Colonic mucosa (tissue), 4 donors: ENCODE results near the gene ZNF280A. TPM values are rescaled to one million over a fixed set of nuclear protein-coding genes. Genes with fewer than 3 reads are reported as not detected.
"Not testable (repeated sequence)": the region's sequence is repeated elsewhere in the genome, so short reads cannot be mapped to it uniquely, and the experiment has no call there.

Source experiments
- DNase-seq: peaks from one replicate; pipeline ENCODE4 v3.0.0-alpha.2; 2020
- H3K27ac ChIP-seq: fragments of 200-600 bp; one replicate; pipeline ENCODE4 v1.8.0; 2021
- H3K27me3 ChIP-seq: fragments of 200-600 bp; one replicate; pipeline ENCODE4 v1.8.0; 2021
- H3K36me3 ChIP-seq: fragments of 200-600 bp; one replicate; pipeline ENCODE4 v1.8.0; 2021
- H3K4me1 ChIP-seq: fragments of 200-600 bp; one replicate; pipeline ENCODE4 v1.8.0; 2021; ENCODE audit warnings: mild to moderate bottlenecking
- H3K4me3 ChIP-seq: fragments of 200-600 bp; one replicate; pipeline ENCODE4 v1.8.0; 2021
- H3K9ac ChIP-seq, 2 donors: one replicate each; pipeline ENCODE4 v1.7.0; 2013; ENCODE audit warnings: control low read depth in 2 of 2, low read depth in 2 of 2, low read length in 2 of 2
- H3K9me3 ChIP-seq: fragments of 200-600 bp; one replicate; pipeline ENCODE4 v1.8.0; 2021
- intact Hi-C: fragments of 100-400 bp; cut with DNase I; formaldehyde crosslinking; loops from one replicate; pipeline ENCODE4 v1.14.1; 2022
- total RNA-seq, 2 donors: library from RNA; stranded (reverse); fragmentation: NEBNext Ultra II Directional in 1 of 2; extraction: Animal tissue kit (Norgen Biotek cat#: 25700) in 1 of 2; gene quantifications; one replicate each; pipeline ENCODE4 v1.2.1, GENCODE V29; 2021
- TF ChIP-seq, protein P1 (sequence below): fragments of 200-600 bp; IDR thresholded peaks from one replicate; pipeline ENCODE4 v1.8.0; 2022; ENCODE audit warnings: antibody characterized with exemption, mild to moderate bottlenecking
- donor health status: healthy.
- donor health status: DM: no; HTN: no; CAD: no.
- donor health status: DM: no; HTN: no; CAD: no.

Gene ZNF280A
- total RNA-seq, 2 donors from 2014 or later, result not detected

- Histone ChIP-seq H3K9me3 (no peaks in the 10 kb centered on the region), H3K27ac (no peak overlapping the region), H3K4me1 (no peaks in the 10 kb centered on the region), H3K4me3 (no peak overlapping the region), H3K9ac (no peak overlapping the region), H3K27me3 (no peaks in the 10 kb centered on the region), H3K36me3 (no peaks in the 10 kb centered on the region)
- TF ChIP-seq, protein P1, sequence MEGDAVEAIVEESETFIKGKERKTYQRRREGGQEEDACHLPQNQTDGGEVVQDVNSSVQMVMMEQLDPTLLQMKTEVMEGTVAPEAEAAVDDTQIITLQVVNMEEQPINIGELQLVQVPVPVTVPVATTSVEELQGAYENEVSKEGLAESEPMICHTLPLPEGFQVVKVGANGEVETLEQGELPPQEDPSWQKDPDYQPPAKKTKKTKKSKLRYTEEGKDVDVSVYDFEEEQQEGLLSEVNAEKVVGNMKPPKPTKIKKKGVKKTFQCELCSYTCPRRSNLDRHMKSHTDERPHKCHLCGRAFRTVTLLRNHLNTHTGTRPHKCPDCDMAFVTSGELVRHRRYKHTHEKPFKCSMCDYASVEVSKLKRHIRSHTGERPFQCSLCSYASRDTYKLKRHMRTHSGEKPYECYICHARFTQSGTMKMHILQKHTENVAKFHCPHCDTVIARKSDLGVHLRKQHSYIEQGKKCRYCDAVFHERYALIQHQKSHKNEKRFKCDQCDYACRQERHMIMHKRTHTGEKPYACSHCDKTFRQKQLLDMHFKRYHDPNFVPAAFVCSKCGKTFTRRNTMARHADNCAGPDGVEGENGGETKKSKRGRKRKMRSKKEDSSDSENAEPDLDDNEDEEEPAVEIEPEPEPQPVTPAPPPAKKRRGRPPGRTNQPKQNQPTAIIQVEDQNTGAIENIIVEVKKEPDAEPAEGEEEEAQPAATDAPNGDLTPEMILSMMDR, result no peak
- DNase-seq, result no peak
- intact Hi-C loops, result loop anchor here (10.0 kb wide), 2 partner anchors 275 to 485 kb away; no protein-coding TSS in a partner anchor
These were observed 50.5 kb downstream of the ZNF280A start for GRCh38 chr22:22469527-22469926.

DNA sequence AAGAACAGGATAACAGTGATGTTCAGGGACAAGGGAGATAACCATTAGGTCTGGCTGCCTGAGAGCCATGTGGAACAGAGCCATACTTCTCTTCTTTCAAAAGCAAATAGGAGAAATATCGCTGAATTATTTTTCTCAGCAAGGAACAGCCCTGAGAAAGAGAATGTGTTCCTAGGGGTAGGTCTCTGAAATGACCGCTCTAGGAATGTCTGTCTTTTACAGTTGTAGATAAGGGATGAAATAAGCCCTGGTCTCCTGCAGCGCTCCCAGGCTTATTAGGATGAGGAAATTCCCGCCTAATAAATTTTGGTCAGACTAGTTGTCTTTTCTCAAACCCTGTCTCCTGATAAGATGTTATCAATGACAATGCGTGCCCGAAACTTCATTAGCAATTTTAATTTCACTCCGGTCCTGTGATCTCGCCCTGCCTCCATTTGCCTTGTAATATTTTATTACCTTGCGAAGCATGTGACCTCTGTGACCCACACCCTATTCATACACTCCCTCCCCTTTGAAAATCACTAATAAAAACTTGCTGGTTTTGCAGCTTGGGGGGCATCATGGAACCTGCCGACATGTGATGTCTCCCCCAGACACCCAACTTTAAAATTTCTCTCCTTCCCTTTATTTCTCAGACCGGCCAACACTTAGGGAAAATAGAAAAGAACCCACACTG is 51.1 kb downstream of the ZNF280A start:
- not testable (repeated sequence) for H3K4me3 ChIP-seq, H3K9me3 ChIP-seq, DNase-seq, H3K36me3 ChIP-seq, H3K27me3 ChIP-seq, H3K9ac ChIP-seq, H3K27ac ChIP-seq, H3K4me1 ChIP-seq
- intact Hi-C loops, result loop anchor here (10.0 kb wide), 2 partner anchors 276 to 486 kb away; no protein-coding TSS in a partner anchor

DNA sequence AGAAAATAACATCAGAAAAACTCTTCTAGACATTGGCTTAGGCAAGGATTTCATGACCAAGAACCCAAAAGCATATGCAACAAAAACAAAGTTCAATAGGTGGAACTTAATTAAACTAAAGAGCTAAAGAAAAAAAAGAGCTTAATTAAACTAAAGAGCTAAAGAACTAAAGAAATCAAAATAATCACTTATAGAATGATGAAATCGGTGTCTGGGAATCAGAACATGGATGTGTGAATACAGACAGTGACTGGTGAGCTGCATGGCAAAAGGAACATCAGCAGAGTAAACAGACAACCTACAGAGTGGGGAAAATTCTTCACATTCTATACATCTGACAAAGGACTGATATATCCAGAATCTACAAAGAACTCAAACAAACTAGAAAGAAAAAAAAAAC is 53.0 kb downstream of the ZNF280A start:
- TF ChIP-seq, protein P1, result no peak
- DNase-seq, result no peak
- H3K27me3 ChIP-seq, result no peaks in the 10 kb centered on the region
- intact Hi-C loops, result loop anchor here (10.0 kb wide), 2 partner anchors 278 to 488 kb away; no protein-coding TSS in a partner anchor
- no peaks in the 10 kb centered on the region for H3K9me3 ChIP-seq
- no peak overlapping the region for H3K4me3 ChIP-seq
- no peaks in the 10 kb centered on the region for H3K36me3 ChIP-seq
- no peak overlapping the region for H3K9ac ChIP-seq
- H3K27ac ChIP-seq, result no peak overlapping the region
- no peaks in the 10 kb centered on the region for H3K4me1 ChIP-seq

DNA sequence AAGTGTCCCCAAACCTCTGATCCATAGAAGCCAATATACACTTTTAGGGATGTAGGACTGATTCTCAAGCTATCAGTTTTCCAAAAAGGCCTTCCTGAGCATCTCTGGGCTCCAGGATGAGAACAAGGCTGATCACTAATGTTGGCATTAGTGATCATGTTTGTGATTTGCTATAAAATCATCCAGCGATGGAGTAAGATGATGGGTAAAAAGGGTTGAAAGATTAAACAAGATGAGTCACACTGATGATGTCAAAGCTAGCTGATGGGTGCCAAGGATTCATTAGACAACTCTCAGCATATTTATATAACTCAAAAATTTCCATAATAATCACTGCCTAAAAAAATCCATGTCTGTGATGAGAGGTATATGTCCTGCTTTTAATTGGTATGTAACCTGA is 54.3 kb downstream of the ZNF280A start:
- Histone ChIP-seq H3K4me1 (no peaks in the 10 kb centered on the region), H3K9me3 (no peaks in the 10 kb centered on the region), H3K27me3 (no peaks in the 10 kb centered on the region), H3K36me3 (no peaks in the 10 kb centered on the region), H3K4me3 (no peak overlapping the region), H3K27ac (no peak overlapping the region), H3K9ac (no peak overlapping the region)
- intact Hi-C loops, result loop anchor here (10.0 kb wide), 2 partner anchors 279 to 489 kb away; no protein-coding TSS in a partner anchor
- no peak for DNase-seq
- TF ChIP-seq, protein P1, result no peak

DNA sequence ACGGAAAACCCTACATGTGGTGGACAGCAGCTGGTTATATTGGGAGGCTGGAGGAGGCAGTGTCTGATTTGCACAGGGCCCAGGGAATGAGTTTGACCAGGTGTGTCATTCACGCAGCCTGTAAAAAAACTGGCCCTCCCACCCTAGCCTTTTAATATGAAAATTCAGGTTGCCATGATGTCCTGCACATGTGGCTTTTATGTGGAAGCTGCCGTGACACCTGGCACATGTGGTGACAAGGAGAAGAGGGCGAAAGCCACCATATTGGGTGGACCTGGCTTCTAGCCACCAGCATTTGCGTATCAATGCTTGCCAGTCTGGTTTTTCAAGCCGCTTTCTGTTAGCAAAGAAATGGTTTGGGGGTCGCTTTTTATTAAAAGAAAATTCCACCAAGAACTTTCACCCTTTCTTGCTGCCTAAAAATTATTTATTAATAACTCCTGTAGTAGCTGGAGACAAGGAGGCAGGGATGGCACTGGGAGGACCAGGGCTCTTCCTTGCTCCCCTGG is 54.9 kb downstream of the ZNF280A start:
- Histone ChIP-seq H3K4me1 (no peaks in the 10 kb centered on the region), H3K27me3 (no peaks in the 10 kb centered on the region), H3K9ac (no peak overlapping the region), H3K36me3 (no peaks in the 10 kb centered on the region), H3K27ac (no peak overlapping the region), H3K4me3 (no peak overlapping the region), H3K9me3 (no peaks in the 10 kb centered on the region)
- intact Hi-C loops, result loop anchor here (10.0 kb wide), 2 partner anchors 280 to 490 kb away; no protein-coding TSS in a partner anchor
- TF ChIP-seq, protein P1, result no peak
- no peak for DNase-seq

GRCh38 chr22:22464541-22465054 is 55.5 kb downstream of the ZNF280A start:
- H3K36me3 ChIP-seq, result no peaks in the 10 kb centered on the region
- no peaks in the 10 kb centered on the region for H3K4me1 ChIP-seq
- no peak overlapping the region for H3K9ac ChIP-seq
- no peak overlapping the region for H3K4me3 ChIP-seq
- no peak overlapping the region for H3K27ac ChIP-seq
- TF ChIP-seq, protein P1, result no peak
- DNase-seq, result no peak
- intact Hi-C loops, result loop anchor here (10.0 kb wide), 2 partner anchors 280 to 490 kb away; no protein-coding TSS in a partner anchor
- no peaks in the 10 kb centered on the region for H3K27me3 ChIP-seq
- H3K9me3 ChIP-seq, result no peaks in the 10 kb centered on the region
